GM18526 (cell line): Measurements from ENCODE around the gene SOBP.

Experiments
- POLR2A ChIP-seq: IDR thresholded peaks from 3 replicates; pipeline ENCODE4 v1.6.1; 2011; ENCODE audit not compliant: insufficient read length; ENCODE audit errors: extremely low read depth

SOBP gene

GRCh38 chr6:107667790-107668189 lies 177.9 kb downstream of the SOBP start:
- no peak for TF ChIP-seq POLR2A

DNA sequence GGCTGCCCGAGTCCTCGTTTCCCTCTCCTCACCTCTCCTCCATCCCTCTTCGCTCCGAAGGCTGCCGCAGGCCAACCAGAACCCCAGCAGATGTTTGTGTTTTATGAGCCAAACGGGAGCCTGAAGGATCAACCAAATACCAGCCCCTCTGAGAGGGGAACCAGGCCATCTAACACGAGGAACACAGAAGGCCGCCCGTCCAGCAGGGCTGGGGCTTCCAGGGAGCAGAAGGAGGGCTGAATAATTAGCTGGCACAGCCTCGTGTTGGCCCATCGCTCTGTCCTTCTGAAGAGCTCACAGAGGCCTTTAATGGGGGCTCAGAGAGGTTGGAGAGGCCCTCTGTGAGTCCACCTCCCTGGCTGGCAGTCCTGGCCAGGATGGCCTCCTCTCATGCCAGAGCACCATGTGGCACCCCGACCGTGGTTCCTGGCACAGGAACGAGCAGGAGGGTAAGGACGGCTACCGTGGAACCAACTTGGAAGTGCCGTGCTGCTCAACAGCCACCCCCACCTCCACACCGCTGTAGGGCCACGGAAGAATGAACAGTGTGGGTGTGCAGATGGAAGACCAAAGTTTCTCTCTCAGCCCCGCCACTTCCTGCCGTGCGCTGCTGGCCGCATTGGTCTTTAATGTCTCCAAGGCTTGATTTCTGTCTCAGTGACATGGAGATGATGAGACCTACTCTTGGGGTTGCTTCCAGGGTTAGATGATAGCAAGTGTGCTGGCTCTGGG lies 179.0 kb downstream of the SOBP start:
- TF ChIP-seq POLR2A, result no peak

- no peak for TF ChIP-seq POLR2A
Observed at GRCh38 chr6:107670792-107671199, 180.9 kb downstream of the SOBP start.

DNA sequence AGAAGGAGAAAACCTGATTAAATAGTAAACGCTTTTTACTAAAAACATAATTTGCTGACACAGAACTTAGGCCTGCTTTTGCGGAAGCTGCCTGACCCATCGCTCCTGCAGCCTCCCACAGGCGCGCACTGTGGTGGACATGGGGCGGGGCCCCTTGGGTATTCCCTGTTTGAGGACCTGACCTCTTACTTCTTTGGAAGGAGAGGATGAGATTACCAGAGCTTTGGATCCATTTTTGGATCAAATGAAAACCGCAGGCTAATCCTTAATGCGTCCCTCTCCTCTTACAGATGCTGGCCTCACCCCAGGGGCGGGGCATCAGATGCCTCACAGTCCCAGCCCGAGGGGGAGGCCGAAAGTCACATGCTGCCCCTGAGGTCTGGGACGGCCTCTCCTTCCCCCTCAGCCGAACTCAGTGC lies 183.2 kb downstream of the SOBP start:
- no peak for TF ChIP-seq POLR2A

GRCh38 chr6:107674995-107675738 lies 185.2 kb downstream of the SOBP start:
- no peak for TF ChIP-seq POLR2A

DNA sequence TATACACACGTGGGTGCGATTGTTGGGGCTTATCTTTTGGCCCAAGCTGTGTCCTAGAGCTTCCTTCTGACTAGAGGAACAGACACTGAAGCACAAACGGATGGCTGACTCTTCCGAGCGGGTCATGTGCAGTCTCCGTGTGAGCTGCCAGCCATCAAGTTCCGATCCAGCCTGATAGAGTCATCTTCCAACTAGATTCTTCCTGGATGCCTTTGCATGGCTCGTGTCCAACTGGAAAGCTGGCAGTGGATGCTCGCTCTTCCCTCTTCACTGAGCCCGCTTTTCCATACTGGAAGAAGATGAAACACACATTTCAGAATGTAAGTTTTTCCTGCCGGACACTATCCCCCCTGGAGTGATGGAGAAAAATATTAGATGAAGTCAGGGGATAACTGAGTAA lies 186.1 kb downstream of the SOBP start:
- no peak for TF ChIP-seq POLR2A

GRCh38 chr6:107677399-107677798 lies 187.5 kb downstream of the SOBP start:
- TF ChIP-seq POLR2A, result no peak

DNA sequence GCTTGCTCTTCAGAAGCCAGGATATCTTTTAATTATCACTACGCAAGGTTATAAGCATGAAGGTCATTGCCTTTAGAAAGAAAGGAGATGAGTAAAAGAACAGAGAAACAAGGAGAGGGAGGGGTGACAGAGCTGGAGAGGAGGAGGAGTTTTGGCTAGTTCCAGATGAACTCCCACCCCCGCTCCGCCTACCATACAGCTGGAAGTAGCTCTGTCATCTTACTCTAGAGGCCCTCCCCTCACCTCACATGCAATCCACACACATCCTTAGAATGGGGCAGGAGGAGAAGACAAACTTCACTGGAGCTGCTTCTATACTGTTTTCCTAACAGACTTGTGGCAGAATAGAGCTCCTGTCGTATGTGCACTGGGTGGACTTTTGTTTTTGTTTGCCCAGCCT lies 189.5 kb downstream of the SOBP start:
- TF ChIP-seq POLR2A, result no peak

DNA sequence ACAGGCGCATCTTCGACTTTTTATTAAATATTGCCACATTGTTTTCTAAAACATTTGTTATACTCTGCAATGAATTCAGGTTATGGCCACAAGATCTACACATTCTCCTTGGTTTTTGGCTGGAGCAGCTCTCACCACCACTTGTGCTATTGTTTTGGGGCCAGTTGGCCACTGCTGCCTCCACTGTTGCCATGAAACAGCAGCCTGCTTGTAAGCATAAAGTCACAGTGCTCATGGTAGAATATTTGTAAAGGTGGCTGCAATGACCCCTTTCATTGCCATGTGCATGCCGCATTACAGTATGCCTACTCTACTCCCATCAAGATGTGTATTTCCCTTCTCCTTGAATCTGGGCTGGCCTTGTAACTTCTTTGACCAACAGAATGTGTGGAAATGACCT lies 192.8 kb downstream of the SOBP start:
- TF ChIP-seq POLR2A, result no peak

- no peak for TF ChIP-seq POLR2A
Observed at GRCh38 chr6:107683183-107683582, 193.3 kb downstream of the SOBP start.

- no peak for TF ChIP-seq POLR2A
Observed at GRCh38 chr6:107684996-107685395, 195.1 kb downstream of the SOBP start.

DNA sequence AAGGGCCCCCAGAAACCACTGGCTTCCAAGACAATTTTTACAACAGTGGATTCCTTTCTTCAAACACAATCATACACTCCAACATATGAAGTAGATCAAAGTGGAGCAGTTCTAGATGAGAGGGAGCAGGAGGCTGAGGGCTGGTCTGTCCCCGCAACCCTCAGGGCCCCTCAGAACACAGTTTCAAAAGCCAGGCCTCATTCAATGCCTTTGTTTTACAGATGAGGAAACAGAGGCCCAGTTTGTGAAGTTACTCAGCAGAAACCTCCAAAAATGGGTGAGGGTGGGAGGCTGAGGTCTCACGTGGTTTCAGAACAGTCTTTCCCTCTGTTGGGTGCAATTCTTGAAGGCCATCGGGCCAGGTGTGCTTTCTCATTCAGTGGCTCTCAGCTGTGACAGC lies 199.3 kb downstream of the SOBP start:
- TF ChIP-seq POLR2A, result no peak

- TF ChIP-seq POLR2A, result no peak
Observed at GRCh38 chr6:107689951-107690642, 200.2 kb downstream of the SOBP start.

- no peak for TF ChIP-seq POLR2A
Observed at GRCh38 chr6:107690643-107691061, 200.7 kb downstream of the SOBP start.

DNA sequence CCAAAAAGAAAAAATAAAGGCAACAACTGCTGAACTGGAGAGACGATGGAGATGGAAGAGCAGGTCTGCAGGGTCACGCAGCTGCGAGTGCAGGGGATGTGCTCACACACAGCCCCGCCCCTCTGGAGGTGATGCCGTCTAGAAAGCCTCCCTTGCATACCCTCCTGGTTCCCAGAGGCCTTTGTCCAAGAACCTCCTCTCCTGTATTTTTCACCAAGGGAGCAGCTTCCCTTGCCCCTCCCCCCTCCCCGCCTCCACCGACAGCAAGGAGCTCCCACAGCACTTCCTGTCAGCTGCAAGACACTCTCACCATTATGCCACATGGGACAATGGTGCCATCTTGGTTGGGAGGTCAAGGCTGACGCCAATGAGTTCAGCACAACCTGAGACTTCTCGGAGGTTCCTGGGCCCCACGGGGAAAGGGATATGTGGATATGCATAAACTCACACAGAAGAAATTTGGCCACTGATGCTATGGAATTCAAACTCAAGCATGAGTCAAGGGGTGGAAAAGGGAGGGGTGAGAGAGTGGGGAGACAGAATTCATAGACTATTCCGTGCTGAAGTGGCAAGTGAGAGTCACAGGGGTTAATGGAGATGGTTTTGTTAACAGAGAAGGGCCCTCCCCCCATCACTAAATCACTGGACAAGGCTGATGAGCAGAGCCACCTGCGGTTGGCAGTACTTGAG lies 201.3 kb downstream of the SOBP start:
- TF ChIP-seq POLR2A, result no peak

DNA sequence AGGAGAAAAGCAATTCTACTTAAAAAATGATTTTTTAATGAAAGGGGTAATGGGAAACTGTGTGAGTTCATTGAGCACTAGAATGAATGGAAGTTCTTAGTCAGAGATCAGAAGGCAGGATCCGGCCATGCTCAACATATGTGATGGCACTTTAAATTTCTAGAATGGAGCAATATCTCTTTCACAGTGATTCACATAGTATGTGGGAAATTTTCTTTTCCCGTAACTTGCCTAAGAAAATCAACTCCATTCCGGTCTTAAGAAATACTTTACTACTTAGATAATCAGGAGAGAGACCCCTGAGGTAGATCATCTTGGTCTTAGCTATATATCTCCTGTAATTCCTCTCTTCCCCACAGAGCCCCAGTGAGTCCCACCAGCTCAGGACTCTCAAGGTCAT lies 202.4 kb downstream of the SOBP start:
- TF ChIP-seq POLR2A, result no peak

GRCh38 chr6:107695061-107695720 lies 205.3 kb downstream of the SOBP start:
- TF ChIP-seq POLR2A, result no peak
